Islet precursor cell (in vitro differentiated cells): ENCODE data around the gene SCFD1.
"Not testable (repeated sequence)": the region's sequence is repeated elsewhere in the genome, so short reads cannot be mapped to it uniquely, and the experiment has no call there.

Experiments
- DNase-seq: peaks from one replicate; pipeline ENCODE4 v3.0.0-alpha.2; 2018

SCFD1 gene

GRCh38 chr14:30678926-30679431 lies 56.9 kb downstream of the SCFD1 start:
- no peak for DNase-seq

- DNase-seq: no peak
These were observed 57.9 kb downstream of the SCFD1 start for GRCh38 chr14:30680036-30680435.

GRCh38 chr14:30680776-30681175 lies 58.7 kb downstream of the SCFD1 start:
- not testable (repeated sequence) for DNase-seq

GRCh38 chr14:30681752-30682355 lies 59.7 kb downstream of the SCFD1 start:
- DNase-seq: no peak

GRCh38 chr14:30690487-30691355 lies 68.6 kb downstream of the SCFD1 start:
- DNase-seq: not testable (repeated sequence)

- DNase-seq: no peak
These were observed 69.8 kb downstream of the SCFD1 start for GRCh38 chr14:30691751-30692398.

GRCh38 chr14:30692669-30693068 lies 70.5 kb downstream of the SCFD1 start:
- DNase-seq: no peak

GRCh38 chr14:30698463-30698862 lies 76.3 kb downstream of the SCFD1 start:
- DNase-seq: no peak

GRCh38 chr14:30706704-30707103 lies 84.6 kb downstream of the SCFD1 start:
- no peak for DNase-seq

- no peak for DNase-seq
These were observed 86.0 kb downstream of the SCFD1 start for GRCh38 chr14:30708157-30708556.

- no peak for DNase-seq
These were observed 87.1 kb downstream of the SCFD1 start for GRCh38 chr14:30709201-30709600.

- no peak for DNase-seq
These were observed 88.8 kb downstream of the SCFD1 start for GRCh38 chr14:30710876-30711275.

- DNase-seq: no peak
These were observed 97.0 kb downstream of the SCFD1 start for GRCh38 chr14:30719137-30719536.

- no peak for DNase-seq
These were observed 103.6 kb downstream of the SCFD1 start for GRCh38 chr14:30725763-30726162.

GRCh38 chr14:30728471-30728870 lies 106.4 kb downstream of the SCFD1 start:
- no peak for DNase-seq

- DNase-seq: no peak
These were observed 115.8 kb downstream of the SCFD1 start for GRCh38 chr14:30737916-30738315.

- DNase-seq: no peak
These were observed 116.9 kb downstream of the SCFD1 start for GRCh38 chr14:30738978-30739377.

- DNase-seq: no peak
These were observed 126.2 kb downstream of the SCFD1 start for GRCh38 chr14:30748343-30748742.

- no peak for DNase-seq
These were observed 129.7 kb downstream of the SCFD1 start for GRCh38 chr14:30751646-30752416.

- DNase-seq: no peak
These were observed 131.3 kb downstream of the SCFD1 start for GRCh38 chr14:30753452-30753851.

GRCh38 chr14:30754778-30755177 lies 132.7 kb downstream of the SCFD1 start:
- DNase-seq: peak; percentile 72

- no peak for DNase-seq
These were observed 134.5 kb downstream of the SCFD1 start for GRCh38 chr14:30756594-30756993.

GRCh38 chr14:30757082-30757481 lies 135.0 kb downstream of the SCFD1 start:
- no peak for DNase-seq
